GM19468 (cell line): ENCODE data around the gene KRTCAP2.
"Not testable (repeated sequence)": the region's sequence is repeated elsewhere in the genome, so short reads cannot be mapped to it uniquely, and the experiment has no call there.

ENCODE experiments used
- ATAC-seq: cut with Tn5 transposase; IDR thresholded peaks from one replicate; pipeline ENCODE4 v1.9.1; 2021; ENCODE audit warnings: mild to moderate bottlenecking, moderate library complexity, moderate number of reproducible peaks; ENCODE audit not compliant: unreplicated experiment; ENCODE audit errors: extremely low read depth

Gene KRTCAP2

GRCh38 chr1:155172732-155173477 is at the start of gene KRTCAP2:
KRTCAP2 (minus strand) TSS chr1:155173304; CDS start chr1:155173224, 80 bp downstream.
- peak; percentile 27 for ATAC-seq

DNA sequence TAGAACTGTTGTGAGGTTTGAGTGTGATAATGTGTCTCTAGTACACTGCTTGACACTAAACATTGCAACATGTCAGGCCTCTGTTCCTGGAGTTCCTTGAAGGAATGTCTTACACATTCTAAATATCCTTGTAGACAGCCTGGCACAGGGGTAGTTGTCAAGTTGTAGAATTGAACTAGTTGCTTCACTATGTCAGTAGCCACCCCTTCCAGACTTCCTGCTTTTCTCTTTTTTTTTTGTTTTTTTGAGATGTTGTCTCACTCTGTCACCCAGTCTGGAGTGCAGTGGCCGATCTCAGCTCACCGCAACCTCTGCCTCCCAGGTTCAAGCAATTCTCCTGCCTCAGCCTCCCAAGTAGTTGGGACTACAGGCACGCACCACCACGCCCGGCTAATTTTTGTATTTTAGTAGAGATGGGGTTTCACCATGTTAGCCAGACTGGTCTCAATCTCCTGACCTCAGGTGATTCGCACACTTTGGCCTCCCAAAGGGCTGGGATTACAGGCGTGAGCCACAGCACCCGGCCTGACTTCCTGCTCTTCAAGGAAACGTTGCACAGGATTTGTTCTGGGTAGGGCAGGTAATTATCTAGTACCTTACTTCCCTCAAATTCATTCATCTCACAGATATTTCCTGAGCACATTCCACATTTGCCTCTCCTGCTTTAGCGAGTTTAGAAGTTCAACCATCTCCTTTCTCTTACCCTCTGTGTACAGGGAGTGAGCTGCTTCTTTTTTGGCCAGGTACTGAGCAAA is 47.3 kb upstream of the KRTCAP2 start:
- not testable (repeated sequence) for ATAC-seq

- no peak for ATAC-seq
These were observed 46.5 kb upstream of the KRTCAP2 start for GRCh38 chr1:155219592-155220031.

DNA sequence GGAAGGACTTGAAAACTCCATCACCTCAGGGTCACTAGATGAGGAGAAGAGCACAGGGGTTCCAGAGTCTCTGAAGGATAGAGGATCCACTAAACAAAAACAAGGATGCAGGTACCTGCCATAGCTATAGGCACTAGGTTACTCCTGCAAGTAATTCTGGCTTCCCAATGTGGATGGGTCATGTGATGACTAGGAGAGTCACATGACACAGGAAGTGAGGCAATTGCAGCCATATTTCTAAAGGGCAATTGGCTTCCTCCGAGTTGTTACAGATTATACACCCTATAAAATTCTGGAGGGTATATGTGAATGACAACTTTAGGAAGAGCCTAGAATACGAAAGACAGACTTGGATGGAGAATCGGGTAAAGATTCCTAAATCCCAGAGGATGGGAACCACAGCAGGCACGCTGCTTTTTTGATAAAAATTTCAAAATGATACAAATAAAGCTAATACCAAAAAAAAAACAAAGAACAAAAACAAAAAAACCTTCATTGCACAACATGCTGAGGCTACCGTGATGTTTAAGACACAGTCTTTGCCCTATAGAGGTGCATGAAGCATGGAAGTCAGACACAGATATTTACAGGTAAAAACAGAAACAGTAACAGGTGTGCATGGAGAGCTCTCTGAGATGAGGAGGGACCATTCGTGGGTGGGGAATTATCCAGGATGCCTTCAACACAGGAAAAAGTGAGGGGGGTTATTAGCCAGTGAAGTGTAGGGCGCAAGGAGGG is 45.9 kb upstream of the KRTCAP2 start:
- no peak for ATAC-seq

DNA sequence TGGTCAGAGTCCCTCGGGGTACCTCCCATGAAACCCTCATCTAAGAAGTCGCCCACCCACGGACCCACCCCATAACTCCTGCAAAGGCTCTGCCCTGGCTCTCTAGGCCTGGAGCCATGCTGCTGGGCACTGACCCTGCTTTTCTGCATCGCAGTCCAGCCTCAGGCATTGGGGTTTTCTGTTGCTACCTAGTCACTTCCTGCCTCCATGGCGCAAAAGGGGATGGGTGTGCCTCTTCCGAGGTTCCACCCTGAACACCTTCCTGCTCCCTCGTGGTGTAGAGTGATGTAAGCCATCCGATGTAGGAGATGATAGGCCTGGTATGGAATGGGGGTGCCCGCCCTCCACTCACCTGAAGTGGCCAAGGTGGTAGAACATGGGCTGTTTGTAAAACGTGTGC is 41.6 kb upstream of the KRTCAP2 start:
- not testable (repeated sequence) for ATAC-seq

- ATAC-seq, result not testable (repeated sequence)
These were observed 38.9 kb upstream of the KRTCAP2 start for GRCh38 chr1:155212051-155212440.

DNA sequence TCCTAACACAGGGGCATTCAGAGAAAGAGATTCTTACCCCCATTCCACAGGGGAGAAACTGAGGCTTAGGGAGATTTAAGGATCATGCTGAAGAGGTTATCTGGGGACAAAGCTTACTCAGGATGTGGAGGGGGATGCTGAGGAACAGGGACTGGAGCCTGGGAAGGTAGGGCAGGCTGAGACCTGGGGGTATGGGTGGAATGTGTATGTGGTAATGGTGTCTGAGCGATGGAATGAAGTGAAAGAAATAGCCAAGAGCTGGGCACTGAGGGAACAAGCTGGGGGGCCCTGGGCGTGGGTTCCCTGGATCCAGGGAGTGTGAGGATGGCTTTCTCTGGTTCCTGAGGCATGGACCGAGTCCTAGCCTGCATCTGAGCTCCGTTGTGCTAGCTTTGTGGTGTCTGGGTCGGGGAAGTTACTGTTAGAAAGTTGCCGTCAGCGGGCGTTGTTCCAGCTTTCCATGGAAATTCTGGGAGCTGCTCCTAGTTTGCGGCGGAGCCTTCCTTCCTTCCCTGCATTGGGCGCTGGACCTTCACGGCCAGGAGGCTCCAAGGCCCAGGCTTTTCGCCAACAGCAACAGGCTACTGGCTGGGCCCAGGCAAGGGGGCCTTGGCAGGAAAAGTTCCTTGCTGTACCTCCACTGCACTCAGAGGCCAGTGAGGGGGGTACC is 38.4 kb upstream of the KRTCAP2 start:
- ATAC-seq, result not testable (repeated sequence)

- ATAC-seq, result no peak
These were observed 37.4 kb upstream of the KRTCAP2 start for GRCh38 chr1:155210314-155211104.

DNA sequence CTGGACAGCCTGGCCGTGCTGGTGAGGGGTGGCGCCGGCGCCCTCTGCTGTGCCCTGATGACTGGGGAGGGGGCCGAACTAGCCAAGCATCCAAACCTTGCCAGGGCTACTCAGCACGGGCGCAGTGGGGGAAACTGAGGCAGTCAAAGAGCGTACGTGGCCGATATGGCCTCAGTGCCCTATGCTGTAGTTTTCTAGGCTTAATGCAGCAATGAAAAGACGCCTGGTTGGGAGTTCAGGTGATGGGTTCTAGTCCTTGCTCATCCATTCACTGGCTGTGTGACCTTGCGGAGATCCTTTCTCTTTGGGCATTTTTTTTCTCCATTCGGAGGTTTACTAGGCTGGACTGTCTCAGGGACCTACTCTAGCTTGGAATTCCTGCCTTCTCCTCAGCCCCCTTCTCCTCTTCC is 36.2 kb upstream of the KRTCAP2 start:
- ATAC-seq, result no peak

DNA sequence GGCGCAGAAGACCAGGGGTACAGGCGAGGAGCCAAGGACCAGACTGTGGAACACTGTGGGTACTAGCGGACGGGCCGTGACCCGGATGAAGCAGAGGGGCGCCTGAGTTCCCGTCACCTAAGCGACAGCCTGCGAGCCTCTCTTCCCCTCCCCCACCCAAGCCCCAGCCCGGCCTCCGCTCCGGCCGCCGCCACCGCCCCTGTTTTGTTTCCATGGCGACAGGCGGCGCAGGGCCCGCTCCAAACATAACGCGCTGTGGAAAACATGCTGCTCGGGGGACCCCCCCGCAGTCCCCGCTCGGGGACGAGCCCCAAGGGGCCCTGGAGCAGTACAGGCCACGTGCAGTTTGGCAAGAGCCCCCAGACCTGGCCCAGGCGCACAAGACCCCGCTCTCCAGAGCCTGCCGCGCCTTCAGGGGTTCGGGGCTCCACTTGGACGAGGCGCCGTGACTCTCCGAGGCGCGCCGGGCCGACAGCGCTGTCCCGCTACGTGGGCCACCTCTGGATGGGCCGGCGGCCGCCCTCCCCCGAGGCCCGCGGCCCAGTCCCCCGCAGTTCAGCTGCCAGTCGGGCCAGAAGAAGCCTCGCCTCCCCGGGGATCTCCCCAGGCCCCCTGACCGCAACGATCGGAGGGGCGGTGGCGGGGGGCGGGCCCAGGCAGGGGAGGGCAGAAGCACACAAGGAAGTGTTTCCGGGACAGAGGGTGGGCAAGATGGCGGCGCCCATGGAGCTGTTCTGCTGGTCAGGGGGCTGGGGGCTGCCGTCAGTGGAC is 35.6 kb upstream of the KRTCAP2 start, which contains the start of gene MTX1:
MTX1 (plus strand) TSS at position 155 of the 771 bp plus-strand sequence; CDS start at position 265, 110 bp downstream.
- no peak for ATAC-seq

DNA sequence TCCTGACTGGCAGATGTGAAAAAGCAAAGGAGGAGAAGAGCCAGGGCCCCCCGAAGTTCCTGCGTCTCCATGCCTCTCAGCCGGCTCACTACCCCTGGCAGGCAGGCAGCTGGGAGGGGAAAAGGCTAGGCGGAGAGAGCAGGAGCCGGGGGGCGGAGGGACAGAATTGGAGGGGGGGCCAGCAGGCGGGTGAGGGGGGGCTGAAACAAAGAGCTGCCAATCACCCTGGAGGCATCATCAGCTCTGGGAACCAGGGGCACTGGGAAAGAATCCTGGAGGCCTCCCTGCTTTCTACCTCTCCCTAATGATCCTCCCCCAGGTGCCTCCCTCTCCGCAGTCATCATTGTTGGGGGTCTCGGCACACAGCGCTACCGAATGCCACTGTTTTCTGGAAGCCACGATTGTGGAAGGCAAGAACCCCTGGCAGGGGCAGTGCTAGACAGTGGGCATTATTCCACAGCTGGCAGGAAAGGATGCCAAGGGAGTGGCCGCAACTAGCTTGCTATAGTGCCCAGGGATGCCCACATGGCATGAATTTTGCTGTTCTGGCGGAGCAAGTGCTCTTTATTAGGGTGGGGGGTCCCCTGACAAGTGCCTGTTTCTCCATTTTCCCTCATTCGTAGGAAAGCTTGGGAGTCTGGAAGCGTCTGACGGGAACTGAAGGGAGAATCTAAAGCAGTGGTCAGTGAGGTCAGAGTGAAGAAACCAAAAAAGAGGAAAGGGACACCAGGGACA is 34.9 kb upstream of the KRTCAP2 start, which contains the start of gene THBS3:
THBS3 (minus strand) TSS at position 92 of the 735 bp plus-strand sequence; CDS start at position 71, 21 bp downstream.
- no peak for ATAC-seq

DNA sequence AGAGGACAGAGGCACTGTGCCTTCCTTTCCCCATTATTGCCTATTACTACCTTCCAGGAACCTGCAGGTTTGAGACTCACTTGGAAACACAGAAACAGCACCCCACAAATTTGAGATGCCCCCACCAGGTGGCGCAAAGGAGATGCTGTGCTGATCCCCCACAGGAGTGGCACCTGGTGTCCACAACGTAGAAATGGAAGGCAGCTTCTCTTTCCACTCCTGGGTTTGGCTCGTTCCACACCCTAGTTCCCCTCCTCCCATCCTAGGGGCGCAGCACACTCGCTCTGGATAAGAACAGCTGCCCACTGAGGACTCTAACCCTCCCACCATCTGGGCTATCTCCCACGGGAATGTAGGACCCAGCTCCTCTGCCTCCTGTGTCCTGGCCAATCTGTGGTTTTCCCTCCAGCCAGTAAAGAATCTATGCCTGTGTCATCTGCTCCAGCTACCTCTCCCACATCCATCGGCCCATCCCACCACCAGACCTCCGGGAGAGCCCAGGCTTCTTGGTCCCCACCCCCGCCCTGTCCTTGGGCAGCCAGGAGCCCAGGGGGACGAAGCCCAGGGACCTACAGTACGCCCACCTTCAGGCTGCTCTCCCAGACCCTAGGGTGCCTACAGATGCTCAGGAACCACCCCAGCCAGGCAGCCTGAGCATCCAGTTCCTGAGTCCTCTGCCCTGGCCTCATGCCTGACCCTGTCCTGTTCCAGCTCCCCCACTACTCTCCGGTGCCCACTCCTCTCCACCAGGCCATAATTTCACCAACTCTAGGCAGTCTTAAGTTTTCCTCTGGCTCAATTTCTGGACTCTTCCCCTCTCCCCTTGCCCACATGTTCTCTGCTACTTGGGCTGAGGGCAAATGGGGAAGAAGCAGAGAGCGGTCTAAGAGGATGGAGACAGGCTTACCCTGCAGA is 34.0 kb upstream of the KRTCAP2 start:
- no peak for ATAC-seq

DNA sequence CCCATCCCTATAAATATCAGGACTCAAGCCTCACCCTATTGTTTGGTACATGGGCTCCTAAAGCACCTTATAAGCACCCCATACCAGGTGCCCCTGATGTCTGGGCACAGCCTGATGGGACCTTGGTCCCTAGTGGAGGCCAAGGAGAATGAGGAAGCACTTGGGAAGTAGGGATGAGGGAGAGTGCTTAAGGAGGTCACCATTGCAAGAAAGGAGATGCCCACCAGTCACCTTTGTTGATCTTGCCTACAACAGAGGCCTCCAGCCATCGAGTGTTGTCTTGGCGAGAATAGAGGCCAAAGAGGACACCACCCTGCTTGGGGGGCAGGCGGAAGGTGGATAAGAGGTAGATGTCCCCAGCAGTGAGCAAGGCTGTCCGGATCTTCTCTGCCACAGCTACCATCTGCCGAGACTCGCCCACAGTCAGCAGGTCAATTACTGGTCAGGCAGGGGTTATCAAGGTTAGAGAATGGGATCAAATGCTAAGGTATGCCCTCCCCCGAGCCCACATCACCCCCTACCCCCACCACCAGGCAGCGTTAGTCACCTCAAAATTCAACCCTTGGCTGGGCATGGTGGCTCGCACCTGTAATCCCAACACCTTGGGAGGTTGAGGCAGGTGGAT is 33.0 kb upstream of the KRTCAP2 start:
- ATAC-seq, result no peak

DNA sequence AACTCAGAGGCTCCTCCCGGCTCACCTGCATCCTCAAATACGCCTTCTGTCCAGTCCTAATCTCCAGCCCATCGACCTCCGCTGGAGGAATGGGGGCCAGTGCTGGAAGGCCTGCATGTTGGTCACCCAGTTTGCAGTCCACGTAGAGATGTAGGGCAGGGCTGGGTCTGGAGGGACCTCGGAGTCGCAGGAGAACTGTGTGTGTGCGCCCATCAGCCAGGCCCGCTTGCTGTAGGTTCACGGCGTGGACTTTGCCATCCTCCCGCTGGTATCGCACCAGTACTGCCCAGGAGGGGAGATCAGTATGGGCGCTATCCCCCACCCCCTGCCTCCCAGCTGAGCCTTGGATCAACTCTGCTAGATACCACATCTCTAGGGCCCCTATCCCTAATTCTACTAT is 31.9 kb upstream of the KRTCAP2 start:
- no peak for ATAC-seq

- no peak for ATAC-seq
These were observed 29.8 kb upstream of the KRTCAP2 start for GRCh38 chr1:155202731-155203515.

DNA sequence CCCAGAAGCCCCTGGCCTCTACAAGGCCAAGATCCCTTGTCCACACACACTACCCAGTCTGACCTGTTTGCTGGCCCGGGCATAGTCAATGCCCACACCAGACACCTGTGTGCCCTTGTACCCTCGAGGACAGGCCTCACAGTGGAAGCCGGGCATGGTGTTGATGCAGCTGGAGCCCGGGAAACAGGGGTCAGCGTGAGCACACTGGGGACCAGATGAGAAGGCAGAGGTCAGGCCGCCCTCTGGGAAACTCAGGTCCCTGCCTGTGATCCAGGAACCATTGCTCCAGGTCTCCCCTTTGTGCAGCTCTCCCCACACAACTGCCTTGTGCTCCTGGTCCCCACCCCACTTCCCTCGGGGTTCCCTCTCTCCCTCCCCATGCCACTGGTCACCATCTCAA is 29.1 kb upstream of the KRTCAP2 start:
- ATAC-seq, result no peak
